ENCODE measurements around the gene RHBDF1.
A peak's percentile ranks its signal among the peaks of the same experiment; 100 is the strongest.
"Not testable (repeated sequence)": the region's sequence is repeated elsewhere in the genome, so short reads cannot be mapped to it uniquely, and the experiment has no call there.

RHBDF1 gene

DNA sequence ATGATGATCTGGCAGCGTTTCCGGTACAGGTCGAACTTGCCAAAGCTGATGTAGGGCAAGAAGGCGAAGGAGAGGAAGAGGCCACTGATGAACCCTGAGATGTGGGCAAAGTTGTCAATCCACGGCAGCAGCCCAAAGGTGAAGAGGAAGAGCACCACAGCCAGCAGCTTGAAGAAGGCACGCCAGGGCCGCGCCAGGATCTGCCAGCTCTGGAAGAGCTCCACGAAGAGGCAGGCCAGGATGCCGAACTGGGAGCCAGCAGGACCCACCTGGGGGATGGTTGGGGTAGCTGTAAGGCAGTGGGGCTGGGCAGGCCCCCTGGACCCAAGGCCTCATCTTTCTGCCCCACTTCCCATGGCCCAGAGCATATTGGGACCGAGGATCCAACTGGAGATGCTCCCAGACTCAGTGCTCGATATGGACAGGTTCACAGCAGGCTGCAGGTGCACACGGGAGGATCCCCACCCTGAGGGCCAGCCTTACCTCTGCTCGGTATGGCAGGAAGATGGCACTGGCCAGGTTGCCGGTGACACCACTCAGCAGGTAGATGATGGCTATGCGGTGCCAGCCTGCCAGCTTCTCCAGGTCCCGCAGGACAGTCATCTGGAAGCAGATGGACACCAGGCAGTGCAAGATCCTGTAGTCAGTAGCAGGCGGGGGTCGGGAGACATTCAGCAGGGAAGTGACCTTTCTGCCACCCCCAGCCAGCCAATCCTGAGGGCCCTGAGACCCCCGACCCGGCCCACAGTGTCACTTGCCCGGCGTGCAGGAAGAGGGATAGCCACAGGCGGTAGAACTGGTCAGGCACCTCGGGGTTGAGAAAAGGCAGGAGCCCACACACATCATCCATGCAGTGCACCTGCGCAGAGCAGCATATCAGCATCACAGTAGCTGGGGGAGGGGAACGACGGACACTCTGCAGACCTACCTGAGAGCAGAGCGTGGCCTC lies 13.7 kb downstream of the RHBDF1 start:
- DNase-seq, result no peak

DNA sequence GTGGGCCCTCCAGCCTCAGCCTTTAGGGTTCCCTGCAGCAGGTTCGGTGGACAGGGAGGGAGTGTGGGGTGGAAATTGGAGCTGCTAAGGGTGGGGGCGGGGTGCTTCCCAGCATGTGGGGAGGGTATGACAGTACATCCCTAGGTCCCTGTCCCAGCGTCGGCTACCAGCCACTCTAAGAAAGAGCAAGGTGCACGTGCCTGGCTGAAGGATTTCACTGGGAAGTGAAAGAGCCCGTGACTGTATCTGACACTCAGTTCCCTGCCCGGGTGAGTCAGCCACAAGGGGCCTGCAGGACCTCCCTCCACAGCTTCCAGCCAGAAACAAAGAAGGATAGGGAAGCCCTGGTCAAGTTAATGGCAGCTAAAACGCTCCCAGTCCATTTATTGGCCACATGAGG lies 14.7 kb downstream of the RHBDF1 start:
- DNase-seq, result no peak

DNA sequence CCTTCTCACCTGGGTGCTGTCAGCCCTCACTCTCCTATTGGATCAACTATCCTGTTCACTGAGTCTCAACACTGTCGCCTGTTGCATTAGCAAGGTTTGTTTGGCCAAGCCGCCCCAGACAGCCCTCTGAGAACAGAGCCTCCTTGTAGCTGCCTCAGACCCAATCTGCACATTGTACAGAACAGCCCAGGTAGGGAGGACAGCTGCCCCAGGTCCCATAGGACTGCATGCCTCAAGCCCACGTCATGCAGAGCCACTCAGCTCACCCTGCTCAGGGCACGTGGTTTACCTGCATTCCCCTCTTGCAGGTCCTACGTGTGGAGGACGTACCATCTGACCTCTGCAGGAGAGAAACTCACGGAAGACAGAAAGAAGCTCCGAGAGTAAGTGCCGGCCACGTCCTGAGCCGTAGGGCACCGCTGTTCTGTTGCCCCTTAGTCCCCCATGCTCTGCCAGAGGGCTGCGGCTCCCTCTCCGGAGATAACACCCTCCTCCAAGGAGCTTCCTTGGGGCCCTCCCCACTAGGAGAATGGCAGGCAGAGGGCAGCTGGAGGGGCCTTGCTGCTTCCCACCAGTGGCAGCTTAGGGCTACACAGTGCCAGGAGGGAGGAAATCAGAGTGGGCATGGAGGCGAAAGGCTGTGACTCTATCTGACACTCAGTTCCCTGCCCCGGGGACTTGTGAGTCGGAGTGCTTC lies 16.1 kb downstream of the RHBDF1 start:
- DNase-seq, result no peak

DNA sequence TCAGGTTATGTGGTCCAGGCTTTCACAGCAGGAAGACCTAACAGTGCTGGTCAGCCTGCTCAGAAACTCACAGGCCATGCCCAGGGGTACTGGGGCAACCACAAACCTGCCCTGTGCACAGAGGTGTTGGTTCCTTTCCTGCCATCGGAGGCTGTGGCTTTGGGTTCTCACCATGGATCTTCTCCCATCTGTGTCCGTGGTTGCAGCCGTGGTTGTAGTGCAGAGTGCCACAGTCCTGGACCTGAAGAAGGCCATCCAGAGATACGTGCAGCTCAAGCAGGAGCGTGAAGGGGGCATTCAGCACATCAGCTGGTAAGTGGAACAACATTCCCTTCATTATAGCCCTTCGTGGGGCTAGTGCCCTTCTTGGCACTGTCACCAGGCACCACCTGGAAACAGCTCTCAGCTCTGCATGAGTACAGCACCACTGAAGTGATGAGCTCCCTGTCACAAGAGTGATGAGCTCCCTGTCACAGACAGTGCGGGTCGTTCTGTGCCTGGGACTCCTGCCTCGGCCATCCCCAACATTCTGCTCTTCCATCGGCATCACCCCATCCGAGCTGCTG lies 16.8 kb downstream of the RHBDF1 start:
- DNase-seq, result no peak

DNA sequence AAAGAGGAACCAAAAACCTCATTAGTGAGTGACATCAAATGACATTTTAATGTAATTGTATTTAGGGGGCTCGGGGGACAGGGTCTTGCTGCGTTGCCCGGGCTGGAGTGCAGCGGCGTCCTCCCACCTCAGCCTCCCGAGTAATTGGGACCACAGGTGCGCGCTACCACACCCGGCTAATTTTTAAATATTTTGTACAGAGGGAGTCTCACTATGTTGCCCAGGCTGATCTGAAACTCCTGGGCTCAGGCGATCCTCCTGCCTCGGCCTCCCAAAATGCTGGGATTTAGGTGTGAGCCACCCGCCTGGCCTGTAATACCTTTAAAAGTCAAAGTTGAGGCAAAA lies 18.2 kb downstream of the RHBDF1 start:
- DNase-seq, result no peak

DNA sequence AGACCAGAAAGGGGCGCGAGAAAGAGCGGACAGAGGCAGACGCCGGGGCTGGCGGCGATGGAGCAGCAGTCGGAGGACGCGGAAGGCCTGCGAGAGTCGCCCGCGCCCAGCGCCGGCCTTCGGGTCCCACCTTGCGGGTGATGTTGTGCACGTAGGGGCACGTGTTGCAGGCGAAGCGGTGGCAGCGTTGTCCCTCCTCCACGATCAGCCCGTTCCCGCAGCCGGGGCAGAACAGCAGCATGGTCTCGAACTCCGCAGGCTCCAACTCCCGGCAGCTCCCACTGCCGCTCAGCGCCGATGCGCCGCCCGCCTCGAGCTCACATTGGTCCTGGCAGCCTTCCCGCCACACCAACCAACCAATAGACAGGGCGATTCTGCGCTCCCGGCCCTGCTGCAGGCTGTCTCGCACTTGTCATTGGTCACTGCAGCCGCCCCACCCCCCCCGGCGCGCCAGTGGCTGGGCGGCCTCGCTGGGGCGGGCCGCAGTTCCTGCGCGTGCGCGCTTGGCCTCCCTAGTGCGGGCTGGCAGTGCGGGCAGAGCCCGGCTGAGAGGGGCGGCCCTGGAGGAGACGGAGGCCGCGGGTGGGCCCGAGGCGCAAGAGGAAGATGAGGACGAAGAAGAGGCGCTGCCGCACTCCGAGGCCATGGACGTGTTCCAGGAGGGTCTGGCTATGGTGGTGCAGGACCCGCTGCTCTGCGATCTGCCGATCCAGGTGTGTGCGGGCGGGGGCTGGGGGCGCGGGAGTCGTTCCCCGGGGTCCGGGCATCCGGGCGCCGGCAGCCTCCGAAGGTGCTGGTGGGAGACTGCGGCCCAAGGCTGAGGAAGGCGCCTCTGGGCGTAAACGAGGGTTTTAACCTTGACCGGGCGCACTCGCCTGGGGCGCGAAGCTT lies 18.8 kb downstream of the RHBDF1 start, which contains the start of the genes POLR3K and SNRNP25:
Gene POLR3K, minus strand, starts transcription at position 263 of the 891 bp plus-strand sequence. Its CDS starts 22 bp downstream, at position 241.
Gene SNRNP25, plus strand, starts transcription at position 483 of the 891 bp plus-strand sequence. Its CDS starts 189 bp downstream, at position 672.
- peak; percentile 96 for DNase-seq

DNA sequence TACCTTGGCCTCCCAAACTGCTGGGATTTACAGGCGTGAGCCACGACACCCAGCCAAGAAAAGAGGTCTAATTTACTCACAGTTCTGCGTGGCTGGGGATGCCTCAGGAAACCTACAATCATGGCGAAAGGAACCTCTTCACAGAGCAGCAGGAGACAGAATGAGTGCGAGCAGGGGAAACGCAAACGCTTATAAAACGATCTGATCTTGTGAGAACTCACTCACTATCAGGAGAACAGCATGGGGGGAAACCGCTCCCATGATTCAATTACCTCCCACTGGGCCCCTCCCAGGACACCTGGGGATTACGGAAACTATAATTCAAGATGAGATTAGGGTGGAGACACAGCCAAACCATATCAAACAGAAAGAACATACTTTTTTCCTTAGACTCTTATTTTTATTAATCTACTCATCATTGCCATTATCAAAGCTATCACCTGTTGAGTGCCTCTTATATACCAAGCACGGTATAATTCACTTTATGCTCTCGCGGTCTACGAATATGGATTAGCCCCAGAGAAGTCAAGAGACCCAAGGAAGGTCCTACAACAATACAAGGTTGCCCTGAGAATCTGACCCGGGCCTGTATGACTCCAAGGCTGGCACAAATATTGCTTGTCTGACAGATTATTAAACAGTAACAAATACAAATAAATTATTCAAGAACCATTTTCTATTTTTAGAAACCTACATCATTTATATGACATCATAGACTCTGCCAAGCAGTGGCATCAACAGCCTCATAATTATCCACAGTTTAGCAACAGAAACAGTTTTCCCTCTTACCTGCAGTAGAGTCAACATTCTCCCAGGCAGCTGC lies 21.5 kb downstream of the RHBDF1 start:
- no peak for DNase-seq

DNA sequence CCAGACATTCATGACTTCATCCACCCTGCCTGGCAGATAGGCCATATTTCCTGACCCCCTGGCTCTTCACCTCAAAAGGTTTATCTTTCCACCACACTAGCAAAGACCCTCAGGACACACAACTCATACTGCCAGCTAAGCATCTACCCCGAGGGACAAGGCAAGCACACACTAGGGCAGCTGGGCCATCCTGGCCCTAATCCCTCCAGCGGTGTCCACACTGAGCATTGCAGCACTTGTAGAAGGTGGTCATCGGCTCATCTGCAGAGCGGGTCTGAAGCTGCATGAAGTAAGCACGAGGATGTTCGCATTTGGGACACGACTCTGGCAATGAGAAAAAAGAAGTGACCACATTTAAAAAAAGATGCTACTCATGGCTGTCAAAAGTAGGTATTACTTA lies 25.2 kb downstream of the RHBDF1 start:
- no peak for DNase-seq

DNA sequence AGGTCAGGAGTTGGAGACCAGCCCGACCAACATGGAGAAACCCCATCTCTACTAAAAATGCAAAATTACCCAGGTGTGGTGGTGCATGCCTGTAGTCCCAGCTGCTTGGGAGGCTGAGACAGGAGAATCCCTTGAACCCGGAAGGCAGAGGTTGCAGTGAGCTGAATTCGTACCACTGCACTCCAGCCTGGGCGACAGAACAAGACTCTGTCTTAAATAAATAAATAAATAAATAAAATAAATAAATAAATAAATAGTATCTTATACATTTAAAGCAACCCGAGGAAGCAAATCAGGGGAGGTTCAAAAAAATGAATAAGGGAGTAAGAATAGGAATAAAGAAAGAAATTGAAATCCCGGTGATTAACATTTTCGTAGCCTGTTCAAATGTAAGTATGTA lies 25.9 kb downstream of the RHBDF1 start:
- not testable (repeated sequence) for DNase-seq

DNA sequence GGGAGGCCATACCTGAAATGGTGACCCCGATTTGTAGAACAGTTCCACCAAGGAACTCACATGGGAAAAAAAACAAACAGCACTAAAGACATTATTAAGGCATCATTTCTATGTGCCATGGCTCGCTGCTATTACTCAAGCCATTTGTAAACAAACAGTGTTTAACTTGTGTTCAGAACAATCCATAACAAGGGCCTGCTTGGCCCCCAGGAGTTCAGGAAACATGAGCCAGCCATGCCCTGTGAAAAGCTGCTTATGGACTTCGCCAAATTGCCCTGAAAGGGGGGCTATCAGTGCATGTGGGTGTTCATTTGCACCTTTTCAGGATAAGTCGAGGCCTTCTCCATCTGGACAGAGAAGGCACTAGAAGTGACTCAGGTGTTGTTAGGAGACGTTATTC lies 27.0 kb downstream of the RHBDF1 start:
- no peak for DNase-seq

DNA sequence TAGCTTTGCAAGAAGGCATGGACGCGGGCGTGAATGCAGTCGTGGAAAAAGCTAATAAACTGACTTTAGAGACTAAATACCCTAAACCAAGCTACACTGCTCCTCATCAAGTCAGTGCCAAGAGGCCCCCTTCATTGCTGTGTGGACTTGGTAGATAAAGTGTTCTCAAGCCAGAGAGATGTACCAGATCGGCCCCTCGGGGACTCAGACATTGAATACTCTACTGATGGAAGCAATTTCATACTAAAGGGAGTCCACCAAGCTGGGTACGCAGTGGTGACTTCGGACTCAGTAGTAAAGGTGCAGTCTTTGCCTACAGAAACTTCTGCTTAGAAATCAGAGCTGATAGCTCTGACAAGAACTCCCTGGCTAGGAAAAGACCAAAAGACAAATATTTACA lies 27.8 kb downstream of the RHBDF1 start:
- no peak for DNase-seq

DNA sequence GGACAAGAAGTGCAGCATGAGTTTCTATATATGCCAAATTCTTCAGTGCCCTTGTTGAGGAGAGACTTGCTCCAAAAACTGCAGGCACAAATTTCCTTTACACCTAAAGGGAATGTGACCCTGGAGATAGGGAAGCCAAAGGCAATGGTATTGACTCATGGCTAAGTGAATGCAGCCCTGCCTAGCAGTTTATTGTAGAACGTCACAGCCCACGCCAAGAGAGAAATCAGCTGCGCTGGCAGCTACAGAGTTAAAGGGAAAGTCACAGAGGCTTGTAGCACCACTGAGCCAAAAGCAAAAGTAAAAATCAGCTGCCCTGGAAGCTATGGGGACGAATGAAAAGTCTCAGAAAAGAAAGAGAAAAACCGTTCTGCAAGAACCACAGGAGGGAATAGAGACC lies 29.1 kb downstream of the RHBDF1 start:
- DNase-seq, result no peak

DNA sequence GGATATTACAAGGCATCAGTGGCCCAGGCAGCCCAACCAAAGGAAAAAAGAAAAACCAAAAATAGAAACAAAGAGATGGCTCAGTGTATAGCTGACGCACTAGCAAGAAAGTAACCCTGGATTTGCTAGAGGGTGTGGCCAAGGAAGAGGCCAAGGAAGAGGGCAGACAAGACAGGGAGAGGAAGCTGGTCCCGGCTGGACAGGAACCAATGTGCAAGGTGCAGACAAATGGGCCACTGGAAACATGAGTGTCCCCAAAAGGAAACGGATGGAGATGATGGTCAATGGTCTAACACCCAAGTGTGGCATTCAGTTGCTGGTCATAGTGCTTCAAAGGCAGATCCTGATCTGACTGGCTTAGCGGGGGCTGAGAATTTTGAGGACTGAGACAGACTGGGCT lies 29.7 kb downstream of the RHBDF1 start:
- no peak for DNase-seq

DNA sequence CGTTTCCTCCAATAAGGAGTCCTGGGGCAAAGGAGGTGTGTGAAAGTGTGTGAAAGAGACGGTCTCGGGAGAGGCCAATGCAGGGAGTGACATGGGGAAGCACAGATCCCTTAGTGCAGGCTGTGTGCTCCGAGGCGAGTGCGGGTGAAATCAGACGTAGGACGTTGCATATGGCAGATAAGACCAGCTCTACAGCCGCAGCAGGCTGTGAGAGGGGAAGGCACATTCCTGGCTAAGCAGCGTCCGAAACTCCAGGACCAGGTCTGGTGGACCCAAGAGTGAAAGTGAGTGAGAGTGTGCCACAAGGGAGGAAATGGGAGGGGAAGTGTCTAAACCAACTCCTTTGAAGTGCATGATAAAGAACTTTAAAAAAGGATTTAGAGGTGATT lies 30.4 kb downstream of the RHBDF1 start:
- no peak for DNase-seq

DNA sequence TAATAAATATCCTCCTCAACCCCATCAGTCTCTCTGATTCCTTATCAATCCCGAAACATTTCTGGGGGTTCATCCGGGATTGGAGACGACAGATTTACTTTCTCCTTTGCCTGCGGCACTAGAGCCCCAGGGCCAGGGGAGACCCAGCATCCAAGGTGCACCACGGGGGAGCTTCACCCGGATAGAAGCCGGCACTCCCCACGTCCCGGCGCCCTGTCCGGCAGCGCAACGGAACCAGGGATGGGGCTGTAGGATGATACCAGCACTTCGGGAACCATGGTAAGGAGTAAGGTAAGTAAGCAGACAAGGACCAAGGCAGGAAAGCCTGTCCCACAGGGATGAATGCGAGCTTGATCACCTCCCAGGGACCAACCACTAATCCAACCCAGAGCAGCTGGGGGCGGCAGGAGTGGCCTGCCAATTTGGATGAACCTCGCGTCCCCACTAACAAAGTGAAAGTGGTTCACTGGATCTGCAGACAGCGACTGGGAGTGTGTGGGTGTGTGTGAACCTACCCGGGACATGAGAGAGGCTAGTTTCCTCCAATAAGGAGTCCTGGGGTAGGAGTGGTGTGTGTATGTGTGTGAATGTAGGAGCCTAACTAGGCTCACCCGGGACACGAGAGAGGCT lies 30.9 kb downstream of the RHBDF1 start:
- DNase-seq, result no peak

DNA sequence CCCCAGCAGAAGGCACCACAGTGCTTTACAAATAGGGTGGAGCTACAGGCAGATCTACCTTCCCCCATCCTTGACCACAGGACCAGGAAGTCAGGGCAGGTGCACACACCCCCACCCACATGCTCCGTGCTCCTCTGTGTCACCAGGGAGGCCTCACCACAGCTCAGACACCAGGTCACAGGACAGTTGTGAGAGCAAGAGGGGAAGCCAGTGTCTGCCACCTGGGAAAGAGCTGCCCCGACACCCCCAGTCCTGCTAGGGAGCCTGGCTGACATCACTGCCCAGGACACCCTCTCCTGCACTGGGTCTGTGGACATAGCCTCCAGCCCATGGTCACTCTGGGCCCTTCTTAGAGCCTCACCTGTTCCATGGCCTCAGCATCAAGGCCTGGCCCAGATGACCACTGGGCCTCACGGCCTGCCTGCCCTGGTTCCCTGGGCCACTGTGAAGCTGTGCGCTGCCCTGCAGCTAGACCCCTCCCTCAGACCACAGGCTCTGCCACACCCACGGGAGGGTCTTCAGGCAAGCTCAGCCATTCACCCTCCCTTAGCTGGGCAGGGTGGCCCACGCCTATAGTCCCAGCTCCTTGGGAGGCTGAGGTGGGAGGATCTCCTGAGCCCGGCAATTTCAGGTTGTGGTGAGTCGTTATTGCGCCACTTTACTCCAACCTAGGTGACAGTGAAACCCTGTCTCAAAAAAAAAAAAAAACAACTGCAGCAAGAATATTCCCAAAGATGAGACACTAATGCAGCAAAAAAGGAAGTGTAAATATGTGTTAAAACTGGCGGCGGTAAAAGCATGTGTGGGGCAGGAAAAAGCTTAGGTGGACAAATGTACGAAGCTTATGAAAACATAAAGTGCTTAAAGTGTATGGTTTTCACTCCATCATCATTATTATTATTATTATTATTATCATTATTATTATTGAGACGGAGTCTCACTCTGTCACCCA lies 33.2 kb downstream of the RHBDF1 start:
- DNase-seq, result no peak

DNA sequence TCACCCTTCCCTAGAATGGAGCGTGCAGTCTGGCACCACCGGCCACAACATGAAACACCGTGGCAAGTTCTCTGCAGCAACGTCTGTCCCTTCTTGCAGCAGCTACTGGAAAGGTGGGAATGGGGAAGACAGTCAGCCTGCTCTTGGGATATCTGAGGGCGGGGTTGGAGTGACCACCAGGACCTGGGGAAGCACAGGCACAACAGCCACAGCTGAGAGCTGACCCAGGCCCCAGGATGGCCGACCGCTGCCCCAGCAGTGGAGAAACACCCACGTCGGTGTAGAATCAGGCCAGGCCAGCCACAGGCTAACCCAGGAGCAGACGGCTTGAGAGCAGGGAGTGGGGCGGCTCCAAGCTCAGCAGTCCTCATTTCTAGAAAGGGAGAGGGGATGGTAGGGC lies 34.2 kb downstream of the RHBDF1 start:
- DNase-seq, result not testable (repeated sequence)

DNA sequence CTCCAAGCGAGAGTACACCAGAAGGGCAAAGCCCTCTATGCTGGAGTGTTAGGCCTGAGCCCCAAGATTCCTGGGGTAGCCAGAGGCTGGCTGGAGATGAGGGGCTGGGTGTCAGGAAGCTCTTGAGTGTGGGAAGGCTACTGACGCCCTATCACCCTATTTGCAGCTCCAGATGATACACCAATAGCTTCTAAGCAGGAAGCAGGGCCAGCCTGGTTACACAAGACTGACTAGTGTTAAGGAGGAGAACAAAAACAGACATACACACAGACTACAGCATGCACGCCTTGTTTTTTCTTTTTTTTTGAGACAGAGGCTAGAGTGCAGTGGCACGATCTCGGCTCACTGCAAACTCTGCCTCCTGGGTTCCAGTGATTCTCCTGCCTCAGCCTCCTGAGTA lies 34.9 kb downstream of the RHBDF1 start:
- DNase-seq, result peak in 1 of 2 experiments; percentile 17

DNA sequence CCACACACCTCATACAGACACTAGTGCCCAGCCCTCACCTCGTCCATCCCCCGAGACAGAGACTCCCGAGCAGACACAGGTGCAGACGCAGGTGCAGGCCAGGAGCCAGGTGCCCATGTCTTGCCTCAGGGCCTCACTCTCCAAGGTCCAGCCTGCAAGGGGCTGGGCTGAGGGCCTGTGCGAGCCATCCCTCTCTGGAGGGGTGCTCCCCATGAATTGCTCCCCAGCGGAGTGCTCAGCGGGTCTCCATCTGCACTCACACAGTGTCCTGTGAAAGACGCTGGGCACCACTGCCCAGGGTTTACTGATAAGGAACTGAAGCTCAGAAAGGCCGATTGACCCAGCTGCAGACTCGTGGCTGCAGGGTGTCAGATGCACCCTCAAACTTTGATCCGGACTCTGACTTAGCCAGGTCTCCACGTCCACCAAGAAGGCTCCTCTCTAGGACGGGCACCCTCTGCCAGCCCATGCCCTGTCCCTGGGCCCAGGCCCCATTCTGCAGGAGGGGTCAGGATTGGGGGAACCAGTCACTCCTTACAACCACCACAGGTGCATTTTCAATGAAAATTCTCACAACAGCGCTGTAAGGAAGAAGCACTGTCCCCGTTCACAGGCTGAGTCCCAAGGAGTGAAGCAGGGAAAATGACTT lies 36.0 kb downstream of the RHBDF1 start:
- no peak for DNase-seq
